GM12878 (cell line): ENCODE data around the gene LRCH4. TPM values are rescaled to one million over a fixed set of nuclear protein-coding genes. Genes with fewer than 3 reads are reported as not detected.

Source experiments
- ATAC-seq: fragments of 200-7000 bp; cut with Tn5 transposase; 3 replicates; pipeline ENCODE4 v1.9.1; 2020; ENCODE audit warnings: mild to moderate bottlenecking, moderate library complexity
- BruUV-seq: library from RNA; stranded (reverse); fragments of 400-500 nt; replicated peaks from 2 replicates; lab custom pipeline; 2021; lab: Mats Ljungman, UMichigan
- CTCF ChIA-PET: fragments of 300-600 bp; sonication (Branson Sonifier 250); formaldehyde crosslinking; extraction: SDS; loops from one replicate; lab custom pipeline; 2021; ENCODE audit warnings: inconsistent platforms; lab: Yijun Ruan, JAX
- POLR2A ChIA-PET: fragments of 350-600 bp; formaldehyde crosslinking; extraction: SDS; loops from one replicate; lab custom pipeline; 2021; ENCODE audit warnings: inconsistent platforms; lab: Charles Lee
- RAD21 ChIA-PET: fragments of 300-600 bp; sonication (Branson Sonifier 250); formaldehyde crosslinking; loops from one replicate; lab custom pipeline; 2023; ENCODE audit warnings: antibody characterized with exemption; ENCODE audit not compliant: unreplicated experiment; lab: Charles Lee
- SMC1A ChIA-PET: fragments of 300-600 bp; sonication (Branson Sonifier 250); formaldehyde crosslinking; loops from one replicate; lab custom pipeline; 2023; ENCODE audit not compliant: unreplicated experiment, uncharacterized antibody; lab: Charles Lee
- DNase-seq: peaks from one replicate; pipeline ENCODE4 v3.0.0-alpha.2; 2011; ENCODE audit warnings: low read depth, low spot score
- FAIRE-seq: peaks from 3 replicates; lab custom pipeline; 2011; peaks lifted over from hg19 to GRCh38; lab: Jason Lieb, UNC
- H2AFZ ChIP-seq: 2 replicates; pipeline ENCODE4 v1.6.0; 2011; ENCODE audit warnings: low read depth, low read length, control low read depth; ENCODE audit not compliant: control insufficient read depth
- H3K27ac ChIP-seq: 2 replicates; pipeline ENCODE4 v1.5.1; 2011; ENCODE audit warnings: control low read depth; ENCODE audit not compliant: control insufficient read depth, insufficient read depth
- H3K27me3 ChIP-seq, 2 experiments: replicated peaks in 1 of 2; 2 replicates each; pipeline versions ENCODE4 v1.6.0 to v1.6.1; 2011; ENCODE audit warnings: low read length in 1 of 2; ENCODE audit not compliant: control insufficient read depth in 2 of 2, insufficient read depth in 2 of 2
- H3K36me3 ChIP-seq, 2 experiments: 2 replicates each; pipeline ENCODE4 v1.5.1; 2011; ENCODE audit warnings: low read length in 1 of 2; ENCODE audit not compliant: control insufficient read depth in 2 of 2, insufficient read depth in 2 of 2
- H3K4me1 ChIP-seq: 2 replicates; pipeline ENCODE4 v1.6.1; 2011; ENCODE audit warnings: mild to moderate bottlenecking, low read length, moderate library complexity, mixed read lengths; ENCODE audit not compliant: control insufficient read depth, insufficient read depth
- H3K4me2 ChIP-seq: 2 replicates; pipeline ENCODE4 v1.6.0; 2011; ENCODE audit warnings: control low read depth; ENCODE audit not compliant: control insufficient read depth, insufficient read depth
- H3K4me3 ChIP-seq: fragments of 200-600 bp; sonication (generic); 2 replicates; pipeline ENCODE4 v1.5.1; 2016
- H3K79me2 ChIP-seq: 2 replicates; pipeline ENCODE4 v1.6.0; 2011; ENCODE audit warnings: low read length; ENCODE audit not compliant: control insufficient read depth, insufficient read depth
- H3K9ac ChIP-seq: 2 replicates; pipeline ENCODE4 v1.8.0; 2011; ENCODE audit warnings: low read length, control low read depth, mixed read lengths; ENCODE audit not compliant: control insufficient read depth, insufficient read depth
- H3K9me3 ChIP-seq: replicated peaks from 3 replicates; pipeline ENCODE4 v1.5.1; 2011; ENCODE audit warnings: mild to moderate bottlenecking, low read length; ENCODE audit not compliant: control insufficient read depth, insufficient read depth
- H4K20me1 ChIP-seq: 2 replicates; pipeline ENCODE4 v1.6.0; 2011; ENCODE audit not compliant: control insufficient read depth, insufficient read depth
- CBX3 ChIP-seq: fragments of 200-600 bp; sonication (generic); IDR thresholded peaks from 2 replicates; pipeline ENCODE4 v1.6.1; 2016; ENCODE audit warnings: low read depth, borderline replicate concordance
- CREM ChIP-seq: IDR thresholded peaks from 2 replicates; pipeline ENCODE4 v1.6.1; 2014; ENCODE audit warnings: antibody characterized with exemption, low read depth
- ETV6 ChIP-seq, 2 experiments: fragments of 450-650 bp in 1 of 2; IDR thresholded peaks in 1 of 2; conservative IDR thresholded peaks in 1 of 2; 2 replicates each; pipeline ENCODE4 v1.6.1; 2014; ENCODE audit warnings: antibody characterized with exemption in 1 of 2, borderline replicate concordance in 1 of 2, low read depth in 1 of 2, mild to moderate bottlenecking in 1 of 2, moderate library complexity in 1 of 2
- LARP7 ChIP-seq: fragments of 450-650 bp; IDR thresholded peaks from 2 replicates; pipeline ENCODE4 v1.6.1; 2017; ENCODE audit warnings: mild to moderate bottlenecking
- NFYB ChIP-seq: IDR thresholded peaks from 2 replicates; pipeline ENCODE4 v1.6.1; 2011; ENCODE audit warnings: low read depth, mild to moderate bottlenecking, low read length, improper control_type of control experiment, moderate library complexity; ENCODE audit not compliant: insufficient read depth
- POLR2A ChIP-seq: IDR thresholded peaks from 2 replicates; pipeline ENCODE4 v1.6.1; 2011; ENCODE audit warnings: low read depth, mild to moderate bottlenecking, low read length
- RAD51 ChIP-seq: fragments of 450-650 bp; IDR thresholded peaks from 2 replicates; pipeline ENCODE4 v1.6.1; 2016; ENCODE audit warnings: moderate library complexity, mild to moderate bottlenecking, inconsistent platforms
- SIX5 ChIP-seq: IDR thresholded peaks from 2 replicates; pipeline ENCODE4 v1.6.1; 2011; ENCODE audit warnings: mild to moderate bottlenecking, low read depth, low read length, moderate library complexity; ENCODE audit not compliant: severe bottlenecking
- WGBS: methylation state at CpG from one replicate; pipeline ENCODE4 v1.1.6; 2016; ENCODE audit warnings: low lambda C conversion rate; ENCODE audit not compliant: insufficient replicate concordance, insufficient coverage; ENCODE audit errors: missing lambda C conversion rate; 5-methylcytosine and 5-hydroxymethylcytosine counted together
- in situ Hi-C: fragments of 300-500 bp; cut with MboI; formaldehyde crosslinking; loops from 9 replicates; pipeline ENCODE4 v1.14.3; 2018; ENCODE audit warnings: mixed read lengths
- intact Hi-C: fragments of 100-400 bp; cut with micrococcal nuclease; formaldehyde crosslinking; loops from one replicate; pipeline ENCODE4 v1.14.2; 2022; ENCODE audit not compliant: unreplicated experiment
- polyA plus RNA-seq, 11 experiments: library from polyadenylated mRNA; depleted of rRNA in 4 of 11; unstranded in 6 of 11; stranded (reverse) in 5 of 11; fragments of >200 nt; fragmentation: Nextera tagmentation in 4 of 11; fragmentation: Illumina TruSeq in 1 of 11; extraction: Ambion mirVana in 4 of 11; extraction: Trizol in 1 of 11; gene quantifications; 1 replicate in 1 of 11; 2 replicates in 10 of 11; pipeline versions ENCODE4 v1.2.1 to v1.2.3, GENCODE V29; 2011 to 2016; ENCODE audit warnings: inconsistent platforms in 2 of 11, missing spikeins in 2 of 11, low read depth in 1 of 11
- total RNA-seq, 4 experiments: library from RNA; depleted of rRNA in 3 of 4; stranded (reverse); fragments of >200 nt in 3 of 4; fragmentation: Illumina TruSeq in 1 of 4; extraction: Trizol in 1 of 4; gene quantifications; 2 replicates each; pipeline versions ENCODE4 v1.2.1 to v1.2.3, GENCODE V29; 2013 to 2021
- TF ChIP-seq, protein P1 (sequence below): fragments of 450-650 bp; IDR thresholded peaks from 2 replicates; pipeline ENCODE4 v1.6.1; 2017; ENCODE audit warnings: mild to moderate bottlenecking
- TF ChIP-seq, protein P2 (sequence below): IDR thresholded peaks from 2 replicates; pipeline ENCODE4 v1.6.1; 2012; ENCODE audit warnings: improper control_type of control experiment, low read depth, low read length; ENCODE audit not compliant: insufficient replicate concordance
- TF ChIP-seq, protein P3 (sequence below): IDR thresholded peaks from 2 replicates; pipeline ENCODE4 v1.6.1; 2011; ENCODE audit warnings: low read depth, low read length, improper control_type of control experiment, borderline replicate concordance
- TF ChIP-seq, protein P4 (sequence below): fragments of 450-650 bp; IDR thresholded peaks from 2 replicates; pipeline ENCODE4 v1.6.1; 2017; ENCODE audit warnings: borderline replicate concordance

Gene LRCH4
- total and polyA plus RNA-seq, 10 of the 15 experiments (the other 5 are each of a cell fraction or from before 2014, with no cell fraction given) = 0.58 to 96.7 (median 28.4) TPM

DNA sequence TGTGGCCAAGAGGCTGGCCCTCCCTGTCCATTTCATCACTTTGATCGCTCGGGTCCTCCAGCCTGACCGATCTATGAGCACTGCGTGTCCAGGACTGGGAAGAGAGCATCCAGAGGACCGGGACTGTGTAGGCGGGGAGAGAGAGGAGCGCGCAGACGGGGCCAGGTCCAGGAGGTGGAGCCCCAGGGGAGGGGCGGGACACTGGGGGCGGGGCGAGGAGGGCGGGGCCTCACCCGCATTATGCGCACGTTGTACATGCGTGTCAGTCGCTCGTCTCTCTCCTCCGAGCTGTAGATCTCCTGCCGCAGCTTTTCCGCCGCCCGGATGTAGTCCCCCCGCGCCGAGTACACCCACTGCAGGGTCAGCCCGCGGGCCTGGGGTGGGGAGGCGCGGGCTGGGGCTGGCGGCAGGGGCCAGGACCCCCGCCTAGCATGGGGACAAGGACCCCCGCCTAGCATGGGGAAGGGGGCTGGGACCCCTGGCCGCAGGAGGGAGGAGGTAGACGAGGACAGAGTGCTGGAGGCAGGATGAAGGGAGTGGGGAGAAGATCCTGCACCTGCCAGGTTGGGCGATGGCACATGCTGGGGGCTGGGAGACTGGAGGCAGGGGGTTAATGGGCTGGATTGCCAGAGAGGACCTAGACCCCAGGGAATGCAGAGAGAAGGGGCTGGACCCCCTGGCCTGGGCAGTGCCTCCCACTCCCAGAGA lies 40.8 kb upstream of the LRCH4 start:
- Histone ChIP-seq H3K27me3 (no peaks in the 10 kb centered on the region; a peak in 1 of 4 replicates), H3K4me1 (peaks cover 7% of the 10 kb centered on the region), H3K4me3 (peak overlapping the region; percentile 74), H3K4me2 (peak overlapping the region; percentile 48), H3K9me3 (no peaks in the 10 kb centered on the region), H4K20me1 (no peaks in the 10 kb centered on the region), H3K36me3 (no peaks in the 10 kb centered on the region), H3K9ac (peak overlapping the region; percentile 54; the same call in 1 of the 2 replicates), H3K79me2 (no peaks in the 10 kb centered on the region), H2AFZ (peak overlapping the region; percentile 81), H3K27ac (peak overlapping the region; percentile 55; the same call in 1 of the 2 replicates)
- RAD21 ChIA-PET = no interaction called here
- SMC1A ChIA-PET = interaction anchor here (2.1 kb wide), 1 partner anchor 14 kb away, joined by 6 read pairs; the partner anchor contains the start of gene MOSPD3
- no TSS peak for BruUV-seq
- in situ Hi-C loops (no loop called here), intact Hi-C loops (no loop called here)
- CTCF ChIA-PET = interaction anchor here (0.9 kb wide), 1 partner anchor 79 kb away, joined by 4 read pairs; the partner anchor contains the start of gene POP7
- DNase-seq (peak; percentile 32), FAIRE-seq (peak; percentile 78), ATAC-seq (peak; percentile 98)
- POLR2A ChIA-PET = no interaction called here
- WGBS = 5% methylated on average over 18 of the region's 37 CpGs
- TF ChIP-seq, protein P1, sequence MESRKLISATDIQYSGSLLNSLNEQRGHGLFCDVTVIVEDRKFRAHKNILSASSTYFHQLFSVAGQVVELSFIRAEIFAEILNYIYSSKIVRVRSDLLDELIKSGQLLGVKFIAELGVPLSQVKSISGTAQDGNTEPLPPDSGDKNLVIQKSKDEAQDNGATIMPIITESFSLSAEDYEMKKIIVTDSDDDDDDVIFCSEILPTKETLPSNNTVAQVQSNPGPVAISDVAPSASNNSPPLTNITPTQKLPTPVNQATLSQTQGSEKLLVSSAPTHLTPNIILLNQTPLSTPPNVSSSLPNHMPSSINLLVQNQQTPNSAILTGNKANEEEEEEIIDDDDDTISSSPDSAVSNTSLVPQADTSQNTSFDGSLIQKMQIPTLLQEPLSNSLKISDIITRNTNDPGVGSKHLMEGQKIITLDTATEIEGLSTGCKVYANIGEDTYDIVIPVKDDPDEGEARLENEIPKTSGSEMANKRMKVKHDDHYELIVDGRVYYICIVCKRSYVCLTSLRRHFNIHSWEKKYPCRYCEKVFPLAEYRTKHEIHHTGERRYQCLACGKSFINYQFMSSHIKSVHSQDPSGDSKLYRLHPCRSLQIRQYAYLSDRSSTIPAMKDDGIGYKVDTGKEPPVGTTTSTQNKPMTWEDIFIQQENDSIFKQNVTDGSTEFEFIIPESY = no peak
- TF ChIP-seq ETV6 (conservative IDR thresholded peaks at IDR 0.05 in 1 of 2, IDR thresholded peaks at IDR 0.05 in 1 of 2; ENCODE audit: borderline replicate concordance in 1 of 2, low read depth in 1 of 2) = no peak
- no peak for TF ChIP-seq SIX5
- 0 out of 2 replicates have a peak, but pooled peaks have one; percentile 21 for TF ChIP-seq CREM
- TF ChIP-seq POLR2A = peak; percentile 80
- TF ChIP-seq, protein P2, sequence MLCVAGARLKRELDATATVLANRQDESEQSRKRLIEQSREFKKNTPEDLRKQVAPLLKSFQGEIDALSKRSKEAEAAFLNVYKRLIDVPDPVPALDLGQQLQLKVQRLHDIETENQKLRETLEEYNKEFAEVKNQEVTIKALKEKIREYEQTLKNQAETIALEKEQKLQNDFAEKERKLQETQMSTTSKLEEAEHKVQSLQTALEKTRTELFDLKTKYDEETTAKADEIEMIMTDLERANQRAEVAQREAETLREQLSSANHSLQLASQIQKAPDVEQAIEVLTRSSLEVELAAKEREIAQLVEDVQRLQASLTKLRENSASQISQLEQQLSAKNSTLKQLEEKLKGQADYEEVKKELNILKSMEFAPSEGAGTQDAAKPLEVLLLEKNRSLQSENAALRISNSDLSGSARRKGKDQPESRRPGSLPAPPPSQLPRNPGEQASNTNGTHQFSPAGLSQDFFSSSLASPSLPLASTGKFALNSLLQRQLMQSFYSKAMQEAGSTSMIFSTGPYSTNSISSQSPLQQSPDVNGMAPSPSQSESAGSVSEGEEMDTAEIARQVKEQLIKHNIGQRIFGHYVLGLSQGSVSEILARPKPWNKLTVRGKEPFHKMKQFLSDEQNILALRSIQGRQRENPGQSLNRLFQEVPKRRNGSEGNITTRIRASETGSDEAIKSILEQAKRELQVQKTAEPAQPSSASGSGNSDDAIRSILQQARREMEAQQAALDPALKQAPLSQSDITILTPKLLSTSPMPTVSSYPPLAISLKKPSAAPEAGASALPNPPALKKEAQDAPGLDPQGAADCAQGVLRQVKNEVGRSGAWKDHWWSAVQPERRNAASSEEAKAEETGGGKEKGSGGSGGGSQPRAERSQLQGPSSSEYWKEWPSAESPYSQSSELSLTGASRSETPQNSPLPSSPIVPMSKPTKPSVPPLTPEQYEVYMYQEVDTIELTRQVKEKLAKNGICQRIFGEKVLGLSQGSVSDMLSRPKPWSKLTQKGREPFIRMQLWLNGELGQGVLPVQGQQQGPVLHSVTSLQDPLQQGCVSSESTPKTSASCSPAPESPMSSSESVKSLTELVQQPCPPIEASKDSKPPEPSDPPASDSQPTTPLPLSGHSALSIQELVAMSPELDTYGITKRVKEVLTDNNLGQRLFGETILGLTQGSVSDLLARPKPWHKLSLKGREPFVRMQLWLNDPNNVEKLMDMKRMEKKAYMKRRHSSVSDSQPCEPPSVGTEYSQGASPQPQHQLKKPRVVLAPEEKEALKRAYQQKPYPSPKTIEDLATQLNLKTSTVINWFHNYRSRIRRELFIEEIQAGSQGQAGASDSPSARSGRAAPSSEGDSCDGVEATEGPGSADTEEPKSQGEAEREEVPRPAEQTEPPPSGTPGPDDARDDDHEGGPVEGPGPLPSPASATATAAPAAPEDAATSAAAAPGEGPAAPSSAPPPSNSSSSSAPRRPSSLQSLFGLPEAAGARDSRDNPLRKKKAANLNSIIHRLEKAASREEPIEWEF = no peak
- TF ChIP-seq, protein P3, sequence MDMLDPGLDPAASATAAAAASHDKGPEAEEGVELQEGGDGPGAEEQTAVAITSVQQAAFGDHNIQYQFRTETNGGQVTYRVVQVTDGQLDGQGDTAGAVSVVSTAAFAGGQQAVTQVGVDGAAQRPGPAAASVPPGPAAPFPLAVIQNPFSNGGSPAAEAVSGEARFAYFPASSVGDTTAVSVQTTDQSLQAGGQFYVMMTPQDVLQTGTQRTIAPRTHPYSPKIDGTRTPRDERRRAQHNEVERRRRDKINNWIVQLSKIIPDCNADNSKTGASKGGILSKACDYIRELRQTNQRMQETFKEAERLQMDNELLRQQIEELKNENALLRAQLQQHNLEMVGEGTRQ = no peak
- no peak for TF ChIP-seq RAD51
- TF ChIP-seq NFYB = no peak
- no peak for TF ChIP-seq CBX3
- TF ChIP-seq, protein P4, sequence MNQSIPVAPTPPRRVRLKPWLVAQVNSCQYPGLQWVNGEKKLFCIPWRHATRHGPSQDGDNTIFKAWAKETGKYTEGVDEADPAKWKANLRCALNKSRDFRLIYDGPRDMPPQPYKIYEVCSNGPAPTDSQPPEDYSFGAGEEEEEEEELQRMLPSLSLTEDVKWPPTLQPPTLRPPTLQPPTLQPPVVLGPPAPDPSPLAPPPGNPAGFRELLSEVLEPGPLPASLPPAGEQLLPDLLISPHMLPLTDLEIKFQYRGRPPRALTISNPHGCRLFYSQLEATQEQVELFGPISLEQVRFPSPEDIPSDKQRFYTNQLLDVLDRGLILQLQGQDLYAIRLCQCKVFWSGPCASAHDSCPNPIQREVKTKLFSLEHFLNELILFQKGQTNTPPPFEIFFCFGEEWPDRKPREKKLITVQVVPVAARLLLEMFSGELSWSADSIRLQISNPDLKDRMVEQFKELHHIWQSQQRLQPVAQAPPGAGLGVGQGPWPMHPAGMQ = no peak
- no peak for TF ChIP-seq LARP7
